ENCODE data around the gene RBM38.
A peak's percentile ranks its signal among the peaks of the same experiment; 100 is the strongest.
"Not testable (repeated sequence)": the region's sequence is repeated elsewhere in the genome, so short reads cannot be mapped to it uniquely, and the experiment has no call there.

RBM38 gene

DNA sequence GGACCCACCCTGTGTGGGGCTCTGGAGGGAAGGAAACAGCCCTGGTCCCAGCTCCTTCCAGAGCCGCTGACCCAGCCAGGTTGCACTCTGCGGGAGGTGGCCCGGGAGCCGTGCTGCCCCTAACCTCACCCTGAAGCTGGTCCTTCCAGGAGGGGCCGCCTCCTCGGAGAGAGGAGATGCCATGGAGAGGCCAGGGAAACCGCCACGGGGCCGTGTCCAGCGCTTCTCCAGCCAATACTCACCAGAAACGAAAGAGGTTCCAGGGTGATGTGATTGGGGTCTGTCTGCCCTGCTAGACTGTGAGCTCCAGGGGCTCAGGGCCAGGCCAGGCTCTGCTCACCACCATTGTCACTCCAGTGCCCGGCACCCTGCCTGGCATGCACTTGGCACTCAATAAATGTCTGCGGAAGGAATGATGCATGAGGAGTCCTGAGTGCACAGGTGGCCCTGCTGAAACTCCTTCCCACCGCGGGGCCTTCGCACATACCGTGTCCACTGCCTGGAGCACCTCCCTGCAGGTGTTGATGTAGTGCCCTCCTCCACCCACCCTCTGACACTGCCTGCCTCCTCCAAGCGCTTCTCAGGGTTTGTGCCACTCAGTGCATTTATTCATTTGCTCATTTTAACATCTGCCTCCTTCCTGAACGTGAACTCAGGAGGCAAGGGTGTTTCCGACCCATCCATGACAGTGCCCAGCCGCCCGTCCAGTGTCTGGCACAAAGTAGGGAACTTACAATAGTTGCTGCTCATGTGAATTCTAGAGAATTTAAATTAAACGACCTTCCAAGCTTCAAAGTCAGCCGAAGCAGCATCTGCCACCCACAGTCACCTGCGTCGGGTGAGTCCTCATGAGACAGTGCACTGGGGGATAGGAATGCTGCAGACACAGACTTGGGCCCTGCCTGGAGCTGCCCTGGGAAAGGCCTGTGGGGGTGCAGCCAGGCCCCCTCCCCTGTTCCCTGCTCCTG, 30.3 kb downstream of the RBM38 start:
- no peak for DNase-seq

- no peak for DNase-seq
Measured at GRCh38 chr20:57422254-57422653, 31.1 kb downstream of the RBM38 start.

DNA sequence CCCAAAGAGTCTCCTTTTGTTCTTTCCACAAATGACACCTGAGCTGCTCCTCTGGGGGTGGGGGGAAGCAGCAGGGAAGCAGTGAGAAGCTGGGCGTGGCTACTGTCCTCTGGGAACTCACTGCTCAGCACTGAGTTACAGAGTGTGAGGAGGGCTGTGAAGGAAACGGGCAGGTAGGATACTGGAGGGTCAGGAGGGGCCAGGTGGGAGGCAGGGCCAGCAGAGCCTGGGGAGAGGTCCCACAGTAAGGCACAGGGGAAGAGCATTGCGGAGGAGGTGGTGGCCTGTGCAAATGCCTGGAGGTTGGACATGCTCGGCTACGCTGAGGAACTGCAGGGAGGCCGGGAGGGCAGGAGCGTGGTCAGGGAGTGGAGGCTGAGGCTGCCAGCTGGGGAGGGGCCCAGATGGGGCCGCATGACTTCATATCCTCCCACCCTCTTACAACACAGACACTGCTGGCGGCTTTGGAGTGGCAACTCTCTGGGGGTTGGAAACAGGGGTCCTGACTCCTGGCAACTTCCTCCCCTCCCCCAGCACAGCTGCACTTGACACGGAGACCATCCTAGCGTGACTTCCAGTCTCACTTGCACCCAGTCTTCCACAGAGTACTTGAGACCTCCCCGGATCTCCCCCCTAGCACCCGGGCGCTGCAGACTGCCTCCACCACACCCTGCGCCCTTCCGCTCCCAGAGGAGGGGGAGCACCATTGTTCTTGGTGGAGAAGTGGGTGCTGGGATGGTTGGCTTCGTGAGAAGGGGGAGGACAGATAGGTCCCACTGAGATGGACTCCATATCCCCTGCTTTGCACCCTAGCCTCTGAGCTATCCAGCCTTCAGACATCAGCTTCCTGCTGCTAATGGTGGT, 34.2 kb downstream of the RBM38 start:
- peak; percentile 84 for DNase-seq

GRCh38 chr20:57426271-57426689, 35.1 kb downstream of the RBM38 start:
- DNase-seq = peak; percentile 90

DNA sequence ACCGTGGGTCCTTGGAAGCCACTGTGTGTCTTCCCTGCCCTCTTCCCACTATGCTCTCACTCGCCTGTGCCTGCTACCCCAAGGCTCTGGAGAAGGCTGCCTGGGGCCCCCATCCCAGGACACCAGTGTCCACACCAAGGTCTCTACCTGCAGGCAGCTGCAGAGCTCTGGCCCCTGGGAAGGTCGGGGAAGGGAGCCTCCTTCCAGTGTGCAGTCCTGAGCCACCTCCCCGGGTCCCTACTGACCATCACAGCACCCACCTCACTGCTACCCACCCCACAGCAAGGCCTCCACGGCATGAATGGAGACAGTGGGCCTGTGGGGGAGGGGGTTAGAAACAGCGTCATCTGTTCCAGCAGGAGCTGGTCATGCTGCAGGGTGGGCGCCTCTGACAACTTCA, 35.6 kb downstream of the RBM38 start:
- no peak for DNase-seq

DNA sequence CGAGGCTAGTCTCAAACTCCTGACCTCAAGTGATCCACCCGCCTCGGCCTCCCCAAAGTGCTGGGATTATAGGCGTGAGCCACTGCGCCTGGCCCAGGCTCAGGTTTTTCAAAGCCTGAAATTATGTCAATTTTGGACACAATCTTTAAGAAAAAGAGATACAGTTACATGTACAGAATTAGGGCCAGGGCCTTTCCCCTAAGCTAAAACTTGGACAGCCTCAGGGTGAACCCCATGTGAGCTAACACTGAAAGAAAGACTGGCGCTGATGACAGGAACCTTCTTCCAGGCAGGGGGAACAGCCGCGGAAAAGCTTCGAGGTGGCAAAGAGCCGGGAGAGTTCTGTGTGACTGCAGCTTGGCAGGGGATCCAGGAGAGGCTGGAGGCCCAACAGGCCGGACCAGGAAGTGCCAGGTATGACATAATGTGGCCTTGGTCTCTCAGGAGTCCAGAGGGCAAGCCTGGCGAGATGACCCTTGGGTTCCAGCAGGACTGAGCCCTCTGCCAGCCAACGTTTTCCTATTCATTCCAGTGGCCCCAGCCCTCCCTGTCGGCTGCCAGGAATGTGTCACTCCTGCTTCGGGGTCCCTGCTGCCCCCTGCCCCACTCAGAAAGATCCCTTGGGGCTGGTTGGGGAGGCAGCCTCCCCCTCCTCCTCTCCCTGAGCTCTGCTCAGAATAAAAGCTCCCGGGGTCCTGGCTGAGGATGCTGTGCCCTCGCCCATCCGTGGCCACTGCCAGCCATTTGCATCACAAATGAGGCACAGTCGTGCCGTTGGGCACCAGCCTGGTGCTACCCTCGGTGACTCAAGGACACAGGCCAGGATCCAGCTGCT, 37.3 kb downstream of the RBM38 start:
- DNase-seq = no peak

- DNase-seq = no peak
Measured at GRCh38 chr20:57429159-57429496, 37.9 kb downstream of the RBM38 start.

- DNase-seq = no peak
Measured at GRCh38 chr20:57429580-57430200, 38.5 kb downstream of the RBM38 start.

DNA sequence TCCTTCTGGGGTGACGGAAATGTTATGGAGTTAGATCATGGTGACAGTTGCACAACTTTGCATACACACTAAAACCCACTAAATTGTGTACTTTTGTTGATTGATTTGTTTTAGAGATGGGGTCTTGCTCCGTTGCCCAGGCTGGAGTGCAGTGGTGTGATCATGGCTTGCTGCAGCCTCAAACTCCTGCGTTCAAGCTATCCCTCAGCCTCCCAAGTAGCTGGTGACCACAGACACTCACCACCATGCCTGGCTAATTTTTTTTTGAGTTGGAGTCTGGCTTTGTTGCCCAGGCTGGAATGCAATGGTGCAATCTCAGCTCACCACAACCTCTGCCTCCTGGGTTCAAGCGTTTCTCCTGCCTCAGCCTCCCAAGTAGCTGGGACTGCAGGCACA, 39.0 kb downstream of the RBM38 start:
- not testable (repeated sequence) for DNase-seq

DNA sequence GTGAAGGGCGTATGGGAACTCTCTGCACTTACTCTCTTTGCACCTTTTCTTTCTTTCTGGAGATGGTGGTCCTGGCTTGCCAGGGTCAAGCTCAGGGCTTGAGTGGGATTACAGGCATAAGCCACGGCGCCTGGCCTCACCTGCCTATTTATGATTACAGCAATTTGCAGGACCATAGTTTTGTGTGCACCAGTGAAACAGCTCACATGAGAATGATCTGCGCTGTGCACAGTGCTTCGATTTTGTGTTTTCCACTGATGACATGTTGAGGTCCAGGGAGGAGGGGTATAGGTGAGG, 40.3 kb downstream of the RBM38 start:
- no peak for DNase-seq

- no peak for DNase-seq
Measured at GRCh38 chr20:57432480-57432861, 41.3 kb downstream of the RBM38 start.

DNA sequence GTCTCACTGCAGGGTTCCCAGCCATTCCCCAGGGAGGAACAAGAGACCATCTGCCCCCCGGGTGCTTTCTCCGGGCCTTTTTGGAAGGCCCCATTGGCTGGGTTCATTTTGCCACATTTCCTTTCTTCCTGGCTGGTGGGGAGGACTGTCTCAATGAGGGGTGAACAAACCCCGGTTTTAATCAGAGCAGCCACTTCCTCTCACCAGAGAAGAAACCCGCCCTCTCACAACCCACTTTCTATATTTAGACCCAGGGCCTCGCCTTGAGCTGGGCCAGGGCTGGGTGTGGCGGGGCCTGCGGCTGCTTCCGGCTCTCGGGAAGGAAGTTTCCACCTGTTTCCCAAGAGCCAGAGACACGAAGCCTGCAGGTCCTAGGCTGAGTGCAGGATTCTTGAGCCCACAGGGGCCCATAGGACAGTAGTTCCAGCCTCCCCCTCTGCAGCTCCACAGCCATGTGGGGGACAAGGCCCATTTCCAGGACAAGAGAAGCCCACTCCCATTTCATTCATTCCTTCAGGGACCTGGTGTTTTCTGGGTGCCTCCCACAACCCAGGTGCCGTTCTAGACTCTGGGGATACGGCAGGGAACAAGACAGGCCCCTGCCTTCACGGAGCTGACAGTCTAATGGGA, 41.8 kb downstream of the RBM38 start:
- DNase-seq = no peak

DNA sequence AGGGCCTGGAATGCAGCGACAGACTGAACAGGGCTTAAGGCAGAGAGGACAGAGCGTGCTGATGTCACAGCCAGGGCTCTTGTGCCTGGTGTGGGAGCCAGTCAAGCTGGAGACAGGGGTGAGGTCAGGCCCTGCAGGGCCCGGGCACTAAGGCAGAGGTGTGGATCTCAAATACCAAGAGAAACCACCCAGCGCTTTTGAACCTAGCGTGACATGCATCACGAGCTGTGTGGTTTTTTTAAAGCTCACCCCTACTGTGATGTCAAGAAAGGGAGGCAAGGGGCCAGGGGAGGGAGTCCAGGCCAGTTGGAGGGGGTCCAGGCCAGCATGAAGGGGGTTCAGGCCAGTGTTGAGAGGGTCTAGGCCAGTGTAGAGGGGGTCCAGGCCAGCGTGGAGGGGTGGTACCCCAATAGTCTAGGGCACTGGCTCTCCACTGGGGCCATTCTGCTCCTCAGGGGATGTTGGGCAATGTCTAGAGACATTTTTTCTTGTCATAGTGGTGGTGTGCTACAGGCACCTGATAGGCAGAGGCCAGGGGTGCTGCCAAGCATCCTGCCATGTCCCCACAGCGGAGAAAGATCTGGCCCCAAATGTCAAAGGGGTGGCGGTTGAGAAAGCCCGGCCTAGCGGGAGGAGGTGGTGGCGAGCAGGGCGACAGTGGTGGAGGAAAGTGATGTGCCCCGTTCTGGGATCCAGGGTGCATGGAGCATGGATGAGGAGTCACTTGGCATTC, 42.6 kb downstream of the RBM38 start:
- DNase-seq = no peak

- no peak for DNase-seq
Measured at GRCh38 chr20:57434390-57434700, 43.1 kb downstream of the RBM38 start.

GRCh38 chr20:57435105-57435497, 43.9 kb downstream of the RBM38 start:
- DNase-seq = no peak

DNA sequence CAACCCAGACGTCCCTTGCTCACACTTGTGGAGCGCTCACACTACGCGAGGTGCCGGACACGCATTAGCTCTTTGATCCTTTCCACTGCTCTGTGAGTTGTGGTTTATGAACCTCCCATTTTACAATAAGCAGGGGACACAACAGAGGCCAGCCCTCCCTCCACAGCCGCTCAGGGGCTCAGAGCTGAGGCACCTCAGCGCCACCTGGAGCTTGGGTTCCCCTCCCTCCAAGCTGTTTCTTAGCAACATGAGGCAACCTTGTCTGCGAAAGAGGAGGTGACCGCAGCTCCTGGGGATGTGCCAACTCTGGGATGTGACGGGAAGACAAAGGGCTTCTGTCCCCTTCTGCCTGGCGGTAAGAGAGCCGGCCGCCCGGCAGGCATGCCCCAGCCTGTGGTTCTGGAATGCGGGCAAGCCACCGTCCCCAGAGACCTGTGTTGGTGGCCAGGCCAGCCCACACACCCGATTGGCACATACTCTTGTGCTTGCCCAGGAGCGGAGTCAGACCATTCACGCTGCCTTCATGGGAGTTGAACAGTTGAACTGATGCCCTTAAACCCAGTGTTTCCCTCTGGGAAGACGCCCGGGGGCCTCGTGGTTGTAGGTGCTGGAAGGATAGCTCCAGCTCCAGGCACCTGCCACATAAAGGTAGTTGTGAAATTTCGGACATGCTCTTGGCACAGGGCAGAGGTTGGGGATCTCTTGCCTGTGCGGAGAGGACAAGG, 44.5 kb downstream of the RBM38 start:
- DNase-seq = peak; percentile 94

DNA sequence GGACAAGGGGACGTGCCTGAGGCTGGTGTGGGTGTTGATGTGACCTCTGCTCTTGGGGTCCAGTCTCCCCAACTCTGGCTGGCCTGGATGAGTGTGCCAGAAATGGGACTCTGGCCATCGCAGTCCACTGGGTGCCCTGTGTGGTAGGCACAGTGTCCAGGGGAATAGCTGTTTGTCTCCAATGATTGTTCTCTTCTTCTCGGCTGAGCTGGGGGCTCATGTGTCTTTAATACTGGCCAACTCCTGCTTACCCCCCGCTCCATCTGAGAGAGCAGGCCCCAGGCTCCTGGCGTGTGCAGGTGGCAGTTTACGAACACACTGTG, 45.0 kb downstream of the RBM38 start:
- DNase-seq = no peak

DNA sequence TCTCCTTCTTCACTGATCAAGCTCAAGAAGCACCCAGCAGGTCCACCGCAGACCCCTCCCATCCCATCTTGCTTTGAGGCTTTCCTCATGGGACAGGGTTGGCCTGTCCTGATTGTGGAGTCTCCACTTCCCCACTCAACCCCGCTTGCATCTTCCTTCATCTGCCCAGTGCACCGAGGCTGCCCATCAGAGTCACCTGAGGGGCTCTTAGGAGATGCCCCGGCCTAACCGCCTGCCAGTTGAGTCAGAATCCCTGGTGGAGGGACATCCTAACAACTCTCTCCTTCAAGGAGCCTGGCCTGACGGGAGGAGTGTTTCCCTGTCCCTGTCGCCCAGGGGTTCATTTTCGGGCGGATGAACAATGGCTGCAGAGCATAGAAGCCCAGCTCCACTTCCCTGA, 46.1 kb downstream of the RBM38 start:
- DNase-seq = no peak

DNA sequence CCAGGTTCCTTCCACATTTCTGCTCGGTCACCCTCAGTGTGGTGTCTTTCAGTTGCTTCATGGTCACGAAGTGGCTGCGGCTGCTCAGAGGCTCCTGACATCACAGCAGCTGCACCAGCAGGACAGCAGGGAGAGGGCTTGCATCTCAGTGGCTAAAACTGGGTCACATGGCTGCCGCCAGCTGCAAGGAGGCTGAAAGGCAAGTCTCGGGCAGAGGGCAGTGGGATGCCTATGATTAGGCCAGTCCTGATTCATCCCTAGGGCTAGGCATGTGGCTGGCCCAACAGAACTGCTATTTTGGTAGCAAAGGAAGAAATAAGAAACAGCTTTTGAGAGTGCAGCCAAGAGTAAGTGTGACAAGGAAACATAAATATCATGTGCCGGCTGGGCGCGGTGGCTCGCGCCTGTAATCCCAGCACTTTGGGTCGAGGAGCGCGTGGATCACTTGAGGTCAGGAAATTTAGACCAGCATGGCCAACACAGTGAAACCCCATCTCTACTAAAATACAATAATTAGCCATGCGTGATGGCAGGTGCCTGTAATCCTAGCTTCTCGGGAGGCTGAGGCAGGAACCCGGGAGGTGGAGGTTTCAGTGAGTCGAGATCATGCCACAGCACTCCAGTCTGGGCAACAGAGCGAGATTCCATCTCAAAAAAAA, 46.6 kb downstream of the RBM38 start:
- DNase-seq = no peak

- DNase-seq = no peak
Measured at GRCh38 chr20:57438552-57438951, 47.4 kb downstream of the RBM38 start.

- peak; percentile 59 for DNase-seq
Measured at GRCh38 chr20:57439432-57439831, 48.2 kb downstream of the RBM38 start.

Measured in NCI-H345 (cell line).